GM23248 (cell line): ENCODE results near the gene REP15.

Experiments
- EZH2 ChIP-seq: fragments of 200-600 bp; sonication (generic); IDR thresholded peaks from 2 replicates; pipeline ENCODE4 v1.6.1; 2018; ENCODE audit warnings: antibody characterized with exemption, mild to moderate bottlenecking; ENCODE audit not compliant: insufficient read depth, poor library complexity, severe bottlenecking
- EZH2phosphoT487 ChIP-seq: fragments of 200-600 bp; sonication (generic); IDR thresholded peaks from 2 replicates; pipeline ENCODE4 v1.6.1; 2018; ENCODE audit warnings: antibody characterized with exemption, moderate library complexity, mild to moderate bottlenecking, low read depth; ENCODE audit not compliant: insufficient read depth

- no peak for TF ChIP-seq EZH2phosphoT487
- no peak for TF ChIP-seq EZH2
These were observed 30.5 kb upstream of the REP15 start for GRCh38 chr12:27665704-27666103.
